ENCODE measurements around the gene RET.

The RET gene

GRCh38 chr10:43069579-43069978 is 7.3 kb upstream of the RET start:
- peaks cover 0 to 4% of the 10 kb centered on the region in 2 donors for H3K27me3 ChIP-seq (ENCODE audit: control insufficient read depth in 1 of 2, insufficient read depth in 2 of 2, low read length in 2 of 2)
- no peaks in the 10 kb centered on the region for H3K36me3 ChIP-seq (ENCODE audit: control insufficient read depth in 1 of 2, insufficient read depth in 2 of 2, low read length in 2 of 2)

GRCh38 chr10:43070121-43071085 is 6.5 kb upstream of the RET start:
- H3K9me3 ChIP-seq (ENCODE audit: control insufficient read depth in 1 of 2, low read length in 2 of 2), result no peaks in the 10 kb centered on the region
- H3K9ac ChIP-seq (ENCODE audit: low read depth in 1 of 2, low read length in 2 of 2), result no peak overlapping the region
- no peak overlapping the region for H3K27ac ChIP-seq (ENCODE audit: low read depth, low read length)
- peaks cover under 1 to 4% of the 10 kb centered on the region in 2 donors for H3K27me3 ChIP-seq (ENCODE audit: control insufficient read depth in 1 of 2, insufficient read depth in 2 of 2, low read length in 2 of 2)
- no peaks in the 10 kb centered on the region for H3K36me3 ChIP-seq (ENCODE audit: control insufficient read depth in 1 of 2, insufficient read depth in 2 of 2, low read length in 2 of 2)
- H3K4me1 ChIP-seq (ENCODE audit: control insufficient read depth in 1 of 2, insufficient read depth in 2 of 2, low read length in 2 of 2), result no peaks in the 10 kb centered on the region
- no peak overlapping the region for H3K4me3 ChIP-seq (ENCODE audit: low read depth in 1 of 2, low read length in 2 of 2)

More at GRCh38 chr10:43069579-43069978, 7.3 kb upstream of the RET start:
- no peak overlapping the region for H3K4me3 ChIP-seq (ENCODE audit: low read depth in 1 of 2, low read length in 2 of 2)
- no peak overlapping the region for H3K9ac ChIP-seq (ENCODE audit: low read depth in 1 of 2, low read length in 2 of 2)
- no peaks in the 10 kb centered on the region for H3K9me3 ChIP-seq (ENCODE audit: control insufficient read depth in 1 of 2, low read length in 2 of 2)
- H3K4me1 ChIP-seq (ENCODE audit: control insufficient read depth in 1 of 2, insufficient read depth in 2 of 2, low read length in 2 of 2), result no peaks in the 10 kb centered on the region
- no peak overlapping the region for H3K27ac ChIP-seq (ENCODE audit: low read depth, low read length)

- H3K9ac ChIP-seq (ENCODE audit: low read depth in 1 of 2, low read length in 2 of 2), result no peak overlapping the region
- no peak overlapping the region for H3K4me3 ChIP-seq (ENCODE audit: low read depth in 1 of 2, low read length in 2 of 2)
- H3K36me3 ChIP-seq (ENCODE audit: control insufficient read depth in 1 of 2, insufficient read depth in 2 of 2, low read length in 2 of 2), result no peaks in the 10 kb centered on the region
- H3K27me3 ChIP-seq (ENCODE audit: control insufficient read depth in 1 of 2, insufficient read depth in 2 of 2, low read length in 2 of 2), result peaks cover 8 to 14% of the 10 kb centered on the region in 2 donors
- no peaks in the 10 kb centered on the region for H3K9me3 ChIP-seq (ENCODE audit: control insufficient read depth in 1 of 2, low read length in 2 of 2)
- peaks cover 7 to 8% of the 10 kb centered on the region in 2 donors for H3K4me1 ChIP-seq (ENCODE audit: control insufficient read depth in 1 of 2, insufficient read depth in 2 of 2, low read length in 2 of 2)
- no peak overlapping the region for H3K27ac ChIP-seq (ENCODE audit: low read depth, low read length)
Measured at GRCh38 chr10:43071865-43072650, 4.8 kb upstream of the RET start.

GRCh38 chr10:43073191-43073590 is 3.7 kb upstream of the RET start:
- Histone ChIP-seq H3K9ac (ENCODE audit: low read depth in 1 of 2, low read length in 2 of 2) (no peak overlapping the region), H3K36me3 (ENCODE audit: control insufficient read depth in 1 of 2, insufficient read depth in 2 of 2, low read length in 2 of 2) (no peaks in the 10 kb centered on the region), H3K27ac (ENCODE audit: low read depth, low read length) (no peak overlapping the region), H3K9me3 (ENCODE audit: control insufficient read depth in 1 of 2, low read length in 2 of 2) (no peaks in the 10 kb centered on the region), H3K27me3 (ENCODE audit: control insufficient read depth in 1 of 2, insufficient read depth in 2 of 2, low read length in 2 of 2) (peaks cover 12 to 21% of the 10 kb centered on the region in 2 donors), H3K4me3 (ENCODE audit: low read depth in 1 of 2, low read length in 2 of 2) (no peak overlapping the region), H3K4me1 (ENCODE audit: control insufficient read depth in 1 of 2, insufficient read depth in 2 of 2, low read length in 2 of 2) (peaks cover 8 to 14% of the 10 kb centered on the region in 2 donors)

DNA sequence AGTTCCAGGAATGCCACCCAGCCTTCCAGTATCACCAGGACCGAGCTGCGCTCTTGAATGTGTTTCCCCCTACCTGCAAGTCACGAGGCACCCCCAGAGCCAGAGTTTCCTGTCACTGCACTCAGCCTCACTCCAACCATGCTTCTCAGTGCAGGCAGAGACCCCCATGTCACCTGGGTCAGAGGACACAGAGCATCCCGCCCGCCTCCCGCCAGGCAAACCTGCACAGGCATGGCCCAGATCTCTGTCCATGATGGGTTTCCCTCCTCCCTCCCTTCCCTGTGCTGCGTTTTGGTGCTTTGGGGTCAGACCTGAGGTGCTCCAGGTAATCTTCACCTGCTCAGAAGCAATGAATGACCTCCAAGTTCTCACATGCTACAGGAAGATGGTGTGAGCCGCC is 3.1 kb upstream of the RET start:
- Histone ChIP-seq H3K9me3 (ENCODE audit: control insufficient read depth in 1 of 2, low read length in 2 of 2) (no peaks in the 10 kb centered on the region), H3K36me3 (ENCODE audit: control insufficient read depth in 1 of 2, insufficient read depth in 2 of 2, low read length in 2 of 2) (no peaks in the 10 kb centered on the region), H3K4me3 (ENCODE audit: low read depth in 1 of 2, low read length in 2 of 2) (no peak overlapping the region), H3K27me3 (ENCODE audit: control insufficient read depth in 1 of 2, insufficient read depth in 2 of 2, low read length in 2 of 2) (peaks cover 17 to 26% of the 10 kb centered on the region in 2 donors), H3K9ac (ENCODE audit: low read depth in 1 of 2, low read length in 2 of 2) (no peak overlapping the region), H3K4me1 (ENCODE audit: control insufficient read depth in 1 of 2, insufficient read depth in 2 of 2, low read length in 2 of 2) (peaks cover 8 to 14% of the 10 kb centered on the region in 2 donors), H3K27ac (ENCODE audit: low read depth, low read length) (no peak overlapping the region)

DNA sequence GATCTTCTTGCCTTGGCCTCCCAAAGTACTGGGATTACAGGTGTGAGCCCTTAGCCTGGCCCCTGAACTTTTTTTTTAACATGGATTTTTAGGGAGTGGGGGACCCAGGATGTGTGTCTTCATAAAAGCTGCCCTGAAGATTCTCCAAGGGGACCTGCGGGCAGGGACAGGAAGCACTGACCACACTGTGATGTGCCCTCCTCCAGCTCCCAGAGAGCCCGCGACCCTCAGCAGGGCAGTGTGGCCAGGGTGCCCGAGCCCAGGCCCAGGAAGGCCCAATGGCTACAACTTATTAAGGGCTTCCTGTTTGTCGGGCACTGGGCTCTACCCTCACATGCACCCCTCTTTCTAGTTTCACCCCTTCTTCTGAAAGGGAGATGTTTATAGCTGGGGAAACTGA is 2.5 kb upstream of the RET start:
- Histone ChIP-seq H3K27me3 (ENCODE audit: control insufficient read depth in 1 of 2, insufficient read depth in 2 of 2, low read length in 2 of 2) (peaks cover 17 to 26% of the 10 kb centered on the region in 2 donors), H3K36me3 (ENCODE audit: control insufficient read depth in 1 of 2, insufficient read depth in 2 of 2, low read length in 2 of 2) (no peaks in the 10 kb centered on the region)

DNA sequence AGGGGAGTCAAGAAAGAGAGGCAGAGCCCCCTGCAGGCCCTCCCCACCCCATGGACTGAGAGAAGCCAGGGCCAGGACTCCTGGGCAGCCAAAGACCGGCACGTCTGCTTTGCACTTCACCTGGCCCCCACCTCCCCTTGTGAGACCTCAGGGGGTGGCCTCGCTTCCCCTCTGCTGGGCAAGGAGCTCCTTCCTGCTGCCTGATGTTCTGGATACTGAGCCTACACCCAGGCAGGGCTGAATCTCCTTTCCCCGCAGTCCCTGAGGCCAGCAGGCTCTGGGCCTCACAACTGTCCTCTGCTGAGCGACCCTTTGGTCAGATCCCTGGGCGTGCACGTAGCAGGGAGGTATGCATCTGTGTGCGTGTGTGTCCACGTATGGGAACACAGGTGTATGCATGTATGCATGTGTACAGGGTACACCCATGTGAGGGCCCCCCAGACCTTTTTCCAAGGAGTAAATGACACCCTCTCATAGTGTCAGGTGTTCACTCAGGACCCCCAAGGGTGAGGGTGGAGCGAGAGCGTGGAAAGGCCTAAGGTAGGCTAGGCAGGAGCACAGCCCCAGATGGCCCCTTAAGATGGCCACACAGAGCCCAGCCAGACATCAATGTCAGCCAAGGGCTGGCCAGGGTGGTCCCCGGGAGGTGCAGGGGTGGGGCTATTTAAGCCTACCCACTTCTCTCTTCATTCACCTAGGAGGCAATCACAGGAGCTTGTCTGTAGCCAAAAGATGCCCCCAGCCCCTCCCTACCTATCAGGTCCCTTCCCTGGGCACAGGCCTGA is 1.9 kb upstream of the RET start:
- Histone ChIP-seq H3K4me3 (ENCODE audit: low read depth in 1 of 2, low read length in 2 of 2) (no peak overlapping the region), H3K27ac (ENCODE audit: low read depth, low read length) (no peak overlapping the region), H3K36me3 (ENCODE audit: control insufficient read depth in 1 of 2, insufficient read depth in 2 of 2, low read length in 2 of 2) (no peaks in the 10 kb centered on the region), H3K4me1 (ENCODE audit: control insufficient read depth in 1 of 2, insufficient read depth in 2 of 2, low read length in 2 of 2) (peaks cover 8 to 14% of the 10 kb centered on the region in 2 donors), H3K9me3 (ENCODE audit: control insufficient read depth in 1 of 2, low read length in 2 of 2) (no peaks in the 10 kb centered on the region), H3K27me3 (ENCODE audit: control insufficient read depth in 1 of 2, insufficient read depth in 2 of 2, low read length in 2 of 2) (peaks cover 17 to 26% of the 10 kb centered on the region in 2 donors), H3K9ac (ENCODE audit: low read depth in 1 of 2, low read length in 2 of 2) (no peak overlapping the region)

More for the DNA sequence above, 2.5 kb upstream of the RET start:
- H3K4me3 ChIP-seq (ENCODE audit: low read depth in 1 of 2, low read length in 2 of 2), result no peak overlapping the region
- H3K9me3 ChIP-seq (ENCODE audit: control insufficient read depth in 1 of 2, low read length in 2 of 2), result no peaks in the 10 kb centered on the region
- H3K4me1 ChIP-seq (ENCODE audit: control insufficient read depth in 1 of 2, insufficient read depth in 2 of 2, low read length in 2 of 2), result peaks cover 8 to 14% of the 10 kb centered on the region in 2 donors
- H3K9ac ChIP-seq (ENCODE audit: low read depth in 1 of 2, low read length in 2 of 2), result no peak overlapping the region
- H3K27ac ChIP-seq (ENCODE audit: low read depth, low read length), result no peak overlapping the region

DNA sequence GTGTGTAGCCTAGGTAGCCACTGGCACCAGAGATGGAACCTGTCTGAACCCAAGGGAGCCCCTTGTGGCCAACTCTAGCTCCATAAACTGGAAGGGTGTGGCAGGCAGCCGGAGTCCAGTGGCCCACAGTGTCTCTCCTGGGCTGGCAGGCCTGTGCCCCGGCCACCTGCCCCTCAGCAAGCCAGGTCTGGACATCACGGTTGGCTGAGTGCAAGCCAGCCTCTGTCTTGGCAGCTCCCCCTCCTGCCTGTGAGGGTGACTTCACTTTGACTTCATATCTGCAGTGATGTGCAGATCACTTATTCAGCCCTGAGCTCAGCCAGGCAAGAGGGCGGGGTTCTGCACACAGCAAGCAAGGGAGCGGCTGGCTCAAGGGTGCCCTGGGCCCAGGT is 1.3 kb upstream of the RET start:
- peaks cover 8 to 14% of the 10 kb centered on the region in 2 donors for H3K4me1 ChIP-seq (ENCODE audit: control insufficient read depth in 1 of 2, insufficient read depth in 2 of 2, low read length in 2 of 2)
- no peaks in the 10 kb centered on the region for H3K9me3 ChIP-seq (ENCODE audit: control insufficient read depth in 1 of 2, low read length in 2 of 2)
- H3K9ac ChIP-seq (ENCODE audit: low read depth in 1 of 2, low read length in 2 of 2), result no peak overlapping the region
- no peaks in the 10 kb centered on the region for H3K36me3 ChIP-seq (ENCODE audit: control insufficient read depth in 1 of 2, insufficient read depth in 2 of 2, low read length in 2 of 2)
- no peak overlapping the region for H3K4me3 ChIP-seq (ENCODE audit: low read depth in 1 of 2, low read length in 2 of 2)
- H3K27ac ChIP-seq (ENCODE audit: low read depth, low read length), result no peak overlapping the region
- peaks cover 17 to 26% of the 10 kb centered on the region in 2 donors for H3K27me3 ChIP-seq (ENCODE audit: control insufficient read depth in 1 of 2, insufficient read depth in 2 of 2, low read length in 2 of 2)

- Histone ChIP-seq H3K4me3 (ENCODE audit: low read depth in 1 of 2, low read length in 2 of 2) (peak overlapping the region in 1 of 2 donors; percentile 50), H3K27me3 (ENCODE audit: control insufficient read depth in 1 of 2, insufficient read depth in 2 of 2, low read length in 2 of 2) (peaks cover 17 to 29% of the 10 kb centered on the region in 2 donors), H3K9ac (ENCODE audit: low read depth in 1 of 2, low read length in 2 of 2) (no peak overlapping the region), H3K27ac (ENCODE audit: low read depth, low read length) (no peak overlapping the region), H3K4me1 (ENCODE audit: control insufficient read depth in 1 of 2, insufficient read depth in 2 of 2, low read length in 2 of 2) (peaks cover 8 to 14% of the 10 kb centered on the region in 2 donors), H3K36me3 (ENCODE audit: control insufficient read depth in 1 of 2, insufficient read depth in 2 of 2, low read length in 2 of 2) (no peaks in the 10 kb centered on the region), H3K9me3 (ENCODE audit: control insufficient read depth in 1 of 2, low read length in 2 of 2) (no peaks in the 10 kb centered on the region)
Measured at GRCh38 chr10:43076311-43076875, 476 bp upstream of the RET start.
